GM21786 (cell line): Measurements from ENCODE around the gene FBXO31.

Source experiments
- ATAC-seq: cut with Tn5 transposase; IDR thresholded peaks from one replicate; pipeline ENCODE4 v1.9.1; 2021; ENCODE audit not compliant: unreplicated experiment

The FBXO31 gene

DNA sequence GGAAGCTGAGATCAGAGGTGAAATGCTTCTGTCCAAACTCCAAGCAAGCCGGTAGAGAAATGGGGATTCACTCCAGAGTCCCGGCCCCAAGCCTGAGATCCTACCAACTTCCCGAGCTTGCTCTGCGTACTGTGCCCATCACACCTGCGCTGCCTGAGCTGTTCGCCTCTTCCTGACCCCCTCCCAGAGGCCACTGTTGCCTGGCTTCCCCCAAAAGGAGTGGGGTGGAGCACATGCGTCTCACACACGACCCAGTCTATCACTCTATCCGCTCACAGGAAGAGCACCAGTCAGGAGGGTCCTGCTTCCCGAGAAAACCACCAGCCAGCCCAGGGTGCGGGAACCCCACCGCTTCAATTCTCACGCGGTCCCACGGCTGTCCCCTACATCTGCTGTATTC lies 52.9 kb downstream of the FBXO31 start:
- no peak for ATAC-seq

DNA sequence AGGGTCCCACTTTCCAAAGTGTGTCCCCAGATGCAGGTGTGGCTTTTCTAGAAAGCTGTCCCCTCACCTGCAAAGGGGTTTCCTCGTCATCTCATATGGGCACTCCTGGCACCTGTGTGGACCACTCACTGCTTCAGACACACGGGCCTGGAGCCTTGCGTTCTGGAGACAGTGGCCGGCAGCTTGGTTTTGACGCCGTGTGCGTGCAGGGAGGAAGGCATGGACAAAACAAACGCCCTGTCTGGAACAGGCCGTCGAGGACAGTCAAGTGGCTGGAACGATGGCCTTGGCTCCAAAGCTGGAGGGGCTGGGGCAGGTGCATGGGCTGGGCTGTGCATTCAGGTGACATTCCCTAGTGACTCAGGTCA lies 53.3 kb downstream of the FBXO31 start:
- no peak for ATAC-seq

DNA sequence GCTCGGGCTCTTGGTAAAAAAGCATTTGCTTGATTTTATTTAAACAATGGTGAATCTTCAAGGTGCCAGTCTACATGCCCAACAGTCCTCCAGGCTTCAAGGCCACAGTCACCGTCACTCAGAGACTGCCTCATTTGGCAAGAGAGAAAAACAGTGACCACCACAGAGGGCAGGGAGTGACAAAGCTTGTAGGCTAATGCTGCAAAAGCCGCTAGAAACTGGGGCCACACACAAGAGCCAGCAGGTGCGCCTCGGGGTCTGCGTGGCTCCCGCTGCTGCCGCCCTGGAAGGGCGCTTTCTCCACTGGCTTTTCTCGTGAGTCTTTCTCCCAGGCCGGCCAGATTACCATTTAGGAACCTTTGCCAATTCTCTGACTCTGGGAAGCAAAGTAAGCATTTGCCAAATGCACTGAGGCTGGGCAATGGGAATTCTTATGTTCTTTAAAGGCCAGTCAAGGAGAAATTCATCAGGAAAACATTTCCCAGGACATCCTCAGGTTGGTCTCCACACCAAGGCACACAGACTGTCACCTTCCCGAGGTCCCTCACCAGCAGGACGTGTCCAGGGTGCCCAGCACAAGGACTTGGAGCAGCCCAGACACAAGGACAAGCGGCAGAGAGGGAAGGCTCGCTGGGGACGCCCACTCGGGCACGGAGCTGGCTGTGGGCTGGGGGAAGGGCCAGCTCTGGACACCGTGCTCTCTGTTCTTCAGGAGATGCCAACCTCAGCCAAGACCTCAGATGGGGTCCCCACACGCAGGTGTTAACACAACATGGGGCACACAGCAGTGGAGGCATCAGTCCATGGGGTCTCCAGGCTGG lies 53.9 kb downstream of the FBXO31 start:
- no peak for ATAC-seq

DNA sequence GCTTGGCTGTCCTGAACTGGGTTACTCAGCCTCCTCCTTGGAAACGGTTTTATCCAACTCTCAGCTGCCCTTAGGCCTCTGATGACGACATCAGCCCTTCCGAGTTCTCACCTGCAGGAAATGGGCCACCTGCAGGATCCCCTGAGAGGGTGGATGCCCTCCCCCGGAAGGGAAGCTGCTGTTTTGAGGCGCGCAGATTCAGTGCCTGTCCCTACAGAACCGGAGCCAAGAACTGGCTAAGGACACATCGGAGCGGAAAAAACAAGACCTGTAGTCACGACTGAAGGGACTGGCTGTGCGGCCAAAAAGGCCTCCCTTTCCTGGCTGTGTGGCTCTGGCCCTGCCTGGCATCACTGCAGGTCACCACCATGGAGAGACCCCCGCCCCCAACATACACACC lies 54.7 kb downstream of the FBXO31 start:
- no peak for ATAC-seq

DNA sequence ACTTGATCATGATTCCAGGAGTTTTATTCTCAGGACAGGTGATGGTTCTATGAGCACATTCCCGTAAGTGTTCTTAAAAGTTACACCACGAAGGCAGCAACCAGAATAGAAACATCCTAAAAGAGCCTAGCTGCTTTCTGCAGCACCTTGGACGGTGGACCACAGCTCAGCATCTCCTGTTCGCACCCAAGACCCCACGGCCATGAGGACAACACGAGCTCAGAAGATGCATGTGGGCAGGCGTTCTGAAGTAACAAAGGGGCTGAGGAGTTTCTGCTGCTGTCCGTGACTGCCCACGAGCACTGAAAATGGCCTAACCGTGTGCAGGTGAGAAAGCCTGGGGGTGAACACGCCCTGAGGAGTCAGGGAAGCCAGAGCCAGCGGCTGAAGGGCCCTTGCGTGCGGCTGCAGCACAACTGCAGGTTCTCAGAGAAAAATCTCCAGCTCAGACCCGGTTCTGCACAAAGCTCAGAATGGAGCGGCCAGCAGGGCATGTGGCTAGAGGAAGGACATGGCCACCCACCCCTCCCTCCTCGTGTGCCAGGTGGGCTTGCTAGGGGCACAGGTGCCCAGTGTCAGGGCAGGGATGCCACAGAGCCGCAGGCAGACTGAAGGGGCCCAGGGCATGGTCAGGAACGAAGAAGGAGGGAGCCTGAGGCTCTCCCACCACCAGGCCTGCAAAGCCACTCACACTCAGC lies 55.6 kb downstream of the FBXO31 start:
- no peak for ATAC-seq

DNA sequence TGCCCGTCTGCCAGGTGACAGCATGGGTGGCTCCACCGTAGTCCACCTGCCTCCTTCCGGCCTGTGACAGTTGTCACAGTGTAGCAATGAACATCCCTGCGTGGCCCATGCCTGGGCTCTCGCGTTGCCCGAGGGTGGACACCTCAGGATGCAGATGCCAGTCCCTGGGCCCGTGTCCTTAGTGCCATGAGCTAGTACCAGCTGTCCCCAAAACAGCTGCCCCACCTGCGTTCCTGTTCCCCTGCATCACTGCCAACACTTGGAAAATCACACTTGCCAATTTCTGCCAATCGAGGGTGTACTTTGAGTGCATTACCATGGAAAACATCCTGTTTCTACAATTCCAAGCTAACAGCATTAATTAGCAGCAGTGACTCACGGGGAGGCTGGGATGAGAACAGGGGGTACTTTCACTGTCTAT lies 57.4 kb downstream of the FBXO31 start:
- ATAC-seq = no peak

DNA sequence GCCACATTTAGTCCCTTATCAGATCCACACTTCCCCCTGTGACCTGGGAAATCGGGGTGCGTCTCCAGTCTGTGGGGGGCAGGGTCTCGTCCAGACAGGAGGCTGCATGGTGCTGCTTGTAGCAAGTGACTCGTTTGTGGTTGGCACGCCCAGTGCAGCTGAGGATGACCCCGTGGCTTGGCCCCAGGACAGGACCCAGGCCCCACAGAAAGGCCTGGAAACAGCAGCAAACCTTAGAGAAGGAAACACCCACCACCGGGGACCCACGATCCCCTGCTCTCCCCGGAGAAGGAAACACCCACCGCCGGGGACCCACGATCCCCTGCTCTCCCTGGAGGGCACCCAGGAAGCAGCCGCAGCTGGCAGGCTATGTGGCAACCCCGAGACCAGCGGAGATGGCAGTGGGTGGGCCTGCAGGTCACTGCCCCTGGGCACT lies 58.1 kb downstream of the FBXO31 start:
- no peak for ATAC-seq

DNA sequence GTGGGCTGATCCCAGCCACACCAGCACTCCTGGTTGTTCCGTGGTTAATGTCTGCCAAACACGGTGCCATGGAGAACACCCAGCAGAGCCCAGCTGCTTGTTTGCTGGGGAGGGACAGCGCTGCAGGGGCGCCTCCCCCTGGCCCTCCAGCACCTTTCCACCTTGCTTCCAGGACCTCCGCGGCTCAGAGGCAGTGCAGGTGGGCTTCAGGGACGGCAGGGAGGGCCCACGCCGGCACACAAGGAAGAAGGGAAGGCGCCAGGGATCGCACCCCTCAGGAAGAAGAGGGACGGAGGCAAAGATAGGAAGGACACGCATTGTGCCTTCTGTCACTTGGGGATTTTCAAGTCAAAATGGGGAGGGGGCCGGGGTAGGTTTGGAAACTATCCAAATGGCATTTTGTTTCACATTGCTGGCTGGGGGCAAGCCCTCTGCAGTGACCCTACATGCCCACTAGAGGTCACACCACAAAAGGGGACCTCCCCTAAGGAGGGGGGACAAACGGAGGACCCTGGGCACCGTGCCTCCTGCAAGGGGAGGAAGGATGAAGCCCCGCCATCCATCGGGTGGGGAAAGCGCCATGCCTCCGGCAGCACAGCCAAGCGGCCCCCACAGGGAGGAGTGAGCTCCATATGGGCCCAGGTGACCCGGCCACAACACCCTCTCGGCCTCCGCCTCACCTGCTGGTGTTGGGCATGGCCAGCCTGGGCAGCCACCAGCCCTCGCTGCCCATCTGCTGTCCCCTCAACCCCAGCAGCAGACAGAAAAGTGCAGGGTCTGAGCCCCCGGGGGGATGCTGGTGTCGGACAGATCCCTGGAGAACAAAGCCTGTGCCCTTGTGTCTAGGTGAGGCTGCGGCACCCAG lies 58.9 kb downstream of the FBXO31 start:
- no peak for ATAC-seq

DNA sequence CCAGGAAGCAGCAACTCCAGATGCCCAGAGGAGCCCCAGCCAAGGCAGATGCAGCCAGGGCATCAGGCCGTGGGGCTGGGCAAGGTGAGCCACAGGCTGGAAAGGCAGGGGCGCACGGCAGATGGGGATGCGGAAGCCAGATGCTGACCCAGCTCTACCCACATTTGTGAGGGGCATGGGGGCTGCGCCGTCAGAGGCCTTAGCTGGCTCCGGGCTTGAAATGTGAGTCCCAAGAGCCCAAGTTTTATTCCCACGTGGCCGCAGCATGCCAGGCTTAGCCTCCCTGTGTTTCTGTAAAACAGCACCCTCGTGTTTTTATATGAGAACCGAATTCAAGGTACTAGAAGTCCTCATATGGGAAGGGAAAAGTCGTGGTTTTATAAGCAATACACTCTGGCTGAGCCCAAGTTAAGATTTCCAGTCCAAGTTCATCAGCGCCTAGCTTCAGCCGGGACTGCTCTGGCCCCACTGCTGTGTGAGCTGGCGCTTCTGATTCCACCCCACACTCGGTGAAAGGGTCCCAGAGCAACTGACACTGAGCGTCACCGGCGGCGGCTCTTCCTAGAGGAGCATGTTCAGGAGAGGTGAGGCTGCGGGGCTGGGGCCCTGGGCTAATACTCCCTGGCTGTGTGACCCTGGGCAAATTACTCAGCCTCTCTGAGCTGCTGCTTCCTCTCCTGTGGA lies 59.7 kb downstream of the FBXO31 start:
- ATAC-seq = no peak

DNA sequence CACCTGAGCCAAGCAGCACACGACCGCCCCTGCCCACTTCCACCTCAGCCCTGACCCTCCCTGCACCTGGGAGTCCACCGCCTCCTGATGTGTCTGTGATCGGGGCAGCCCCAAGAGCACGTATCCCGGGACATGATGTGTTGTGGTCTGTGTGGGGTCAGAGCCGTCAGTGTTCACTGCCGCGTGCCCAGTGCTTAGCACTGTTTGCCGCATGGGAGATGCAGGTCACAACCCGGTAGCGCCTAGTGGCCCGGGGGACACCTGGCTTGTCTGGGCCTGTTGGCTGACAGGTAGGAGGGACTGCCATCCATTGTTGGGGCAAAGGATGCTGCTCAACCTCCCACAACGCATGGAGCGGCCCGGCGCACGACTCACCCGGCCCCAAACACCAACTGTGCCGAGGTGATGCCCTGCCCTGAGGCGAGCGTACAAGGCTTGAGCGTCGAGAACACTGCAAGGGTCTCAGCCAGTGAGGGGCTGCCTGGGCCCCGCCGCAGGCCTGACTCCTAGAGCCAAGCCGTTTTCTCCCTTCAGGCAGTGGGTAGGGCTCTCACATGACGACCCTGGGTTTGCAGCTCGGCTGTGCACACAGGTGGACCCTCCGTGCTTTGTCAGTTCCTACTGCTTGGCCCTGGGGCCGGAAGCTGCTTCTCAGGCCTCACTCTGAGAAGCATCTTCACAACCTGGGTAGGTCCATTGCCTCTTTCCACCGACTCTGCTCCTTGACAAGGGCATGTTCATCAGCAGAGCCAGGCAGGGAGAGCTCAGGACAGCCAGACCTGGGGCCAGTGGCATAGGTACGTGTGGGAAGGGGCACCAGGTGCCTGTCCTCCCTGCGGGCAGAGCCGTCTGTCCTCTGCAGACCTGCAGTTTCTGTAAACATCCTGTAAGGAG lies 60.5 kb downstream of the FBXO31 start:
- no peak for ATAC-seq

DNA sequence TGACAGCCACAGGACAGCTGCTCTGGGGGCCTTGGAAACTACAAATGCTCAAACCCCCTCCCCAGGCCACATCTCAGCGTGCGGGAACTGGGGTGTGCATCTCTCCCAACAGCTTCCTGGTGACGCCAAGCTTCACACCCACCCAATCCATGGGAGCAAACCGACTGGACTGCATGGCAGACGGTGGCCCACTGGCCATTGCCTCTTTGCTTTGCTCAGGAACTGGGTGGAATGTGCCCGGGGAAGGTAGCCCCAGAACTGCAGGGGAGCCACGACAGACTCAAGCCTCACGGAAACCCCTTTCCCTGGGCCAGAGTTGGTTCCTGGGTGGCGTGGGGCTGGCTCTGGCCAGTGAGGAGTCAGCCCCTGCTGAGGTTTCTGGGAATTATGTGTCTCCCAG lies 61.2 kb downstream of the FBXO31 start:
- ATAC-seq = no peak

DNA sequence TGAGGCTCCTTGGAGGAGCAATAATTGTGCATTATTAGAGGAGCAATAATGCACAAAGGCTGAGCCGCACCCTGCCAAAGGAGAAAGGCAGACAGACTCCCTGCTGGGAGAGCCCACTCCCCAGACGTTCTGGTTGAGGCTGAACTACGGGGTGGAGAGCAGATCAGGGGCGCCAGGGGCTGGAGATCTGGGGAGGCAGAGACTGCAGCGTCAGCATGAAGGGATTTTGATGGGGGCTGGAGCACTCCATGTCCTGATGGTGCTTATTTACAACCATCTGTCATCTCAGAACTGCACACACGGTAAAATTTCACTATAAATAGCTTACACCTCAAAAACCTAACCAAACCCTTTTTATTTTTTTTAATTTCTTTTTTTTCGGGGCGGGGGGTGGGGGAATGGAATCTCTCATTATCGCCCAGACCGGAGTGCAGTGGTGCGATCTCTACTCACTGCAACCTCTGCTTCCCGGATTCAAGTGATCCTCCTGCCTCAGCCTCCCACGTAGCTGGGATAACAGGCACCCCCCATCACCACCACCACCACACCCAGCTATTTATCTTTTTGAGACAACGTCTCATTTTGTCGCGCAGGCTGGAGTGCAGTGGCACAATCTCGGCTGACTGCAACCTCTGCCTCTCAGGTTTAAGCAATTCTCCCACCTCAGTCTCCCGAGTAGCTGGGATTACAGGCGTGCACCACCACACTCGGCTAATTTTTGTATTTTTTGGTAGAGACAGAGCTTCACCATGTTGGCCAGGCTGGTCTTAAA lies 62.1 kb downstream of the FBXO31 start:
- no peak for ATAC-seq

DNA sequence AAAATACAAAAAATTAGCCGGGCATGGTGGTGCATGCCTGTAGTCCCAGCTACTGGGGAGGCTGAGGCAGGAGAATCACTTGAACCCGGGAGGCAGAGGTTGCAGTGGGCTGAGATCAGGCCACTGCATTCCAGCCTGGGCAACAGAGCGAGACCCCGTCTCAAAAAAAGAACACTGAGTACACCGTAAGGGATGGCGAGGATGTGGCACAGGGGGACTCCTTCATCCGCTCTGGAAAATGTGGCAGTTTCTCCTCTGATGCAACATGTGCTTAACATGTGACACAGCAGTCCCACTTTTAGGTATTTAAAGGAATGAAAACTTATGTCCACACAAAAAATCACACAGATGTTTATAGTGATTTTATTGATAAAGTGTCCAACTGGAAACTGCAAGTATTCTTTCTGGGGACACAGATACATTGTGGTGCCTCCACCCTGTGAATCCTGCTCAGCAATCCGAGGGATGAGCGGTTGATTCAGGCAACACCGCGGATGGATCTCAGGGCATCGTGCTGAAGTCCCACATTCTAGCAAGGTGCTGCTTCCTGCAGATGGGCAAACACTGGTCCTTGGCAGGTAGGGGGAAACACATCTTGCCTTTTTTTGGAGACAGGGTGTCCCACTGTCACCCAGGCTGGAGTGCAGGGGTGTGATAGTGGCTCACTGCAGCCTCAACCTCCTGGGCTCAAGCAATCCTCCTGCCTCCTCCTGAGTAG lies 62.9 kb downstream of the FBXO31 start:
- no peak for ATAC-seq

DNA sequence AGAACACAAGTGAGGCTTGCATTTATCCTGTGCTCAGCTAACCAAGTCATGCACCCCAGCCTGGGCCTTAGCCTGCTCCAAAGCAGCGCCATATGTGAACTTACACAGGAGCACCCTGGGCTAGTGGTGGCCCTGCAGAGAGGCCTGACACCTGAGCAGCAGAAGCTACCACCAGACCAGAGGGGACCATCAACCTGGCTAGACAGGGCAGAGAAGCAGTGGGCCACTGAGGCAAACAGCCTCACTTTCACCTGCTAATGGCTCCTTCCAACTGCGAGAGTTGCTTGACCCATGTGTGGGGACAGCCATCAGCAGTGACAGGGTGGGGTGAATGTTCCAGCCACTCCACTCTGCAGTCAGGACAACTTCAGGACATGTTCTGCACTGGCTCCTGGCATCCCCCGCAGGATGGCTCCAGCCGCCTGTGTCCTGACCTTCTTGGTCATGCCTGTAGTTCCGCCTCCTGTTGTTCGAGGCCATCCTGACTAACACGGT lies 63.5 kb downstream of the FBXO31 start:
- no peak for ATAC-seq

DNA sequence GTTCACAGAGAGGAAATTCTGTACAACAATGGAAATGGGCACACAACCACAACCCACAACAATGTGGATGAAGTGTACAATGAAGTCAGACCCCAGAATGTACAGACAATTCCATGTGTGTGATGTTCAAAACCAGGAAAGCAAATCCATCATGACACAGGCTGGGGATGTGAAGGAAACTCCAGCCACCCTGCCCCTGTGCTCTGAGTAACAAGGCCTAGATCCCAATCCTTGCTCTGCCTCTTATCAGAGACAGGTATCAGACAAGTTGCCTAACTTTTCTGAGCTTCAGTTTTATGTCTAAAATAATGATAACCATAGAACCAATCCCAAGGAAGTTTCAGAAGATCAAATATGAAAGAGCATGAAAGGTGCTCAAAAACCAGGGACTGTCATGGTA lies 64.6 kb downstream of the FBXO31 start:
- ATAC-seq = no peak

DNA sequence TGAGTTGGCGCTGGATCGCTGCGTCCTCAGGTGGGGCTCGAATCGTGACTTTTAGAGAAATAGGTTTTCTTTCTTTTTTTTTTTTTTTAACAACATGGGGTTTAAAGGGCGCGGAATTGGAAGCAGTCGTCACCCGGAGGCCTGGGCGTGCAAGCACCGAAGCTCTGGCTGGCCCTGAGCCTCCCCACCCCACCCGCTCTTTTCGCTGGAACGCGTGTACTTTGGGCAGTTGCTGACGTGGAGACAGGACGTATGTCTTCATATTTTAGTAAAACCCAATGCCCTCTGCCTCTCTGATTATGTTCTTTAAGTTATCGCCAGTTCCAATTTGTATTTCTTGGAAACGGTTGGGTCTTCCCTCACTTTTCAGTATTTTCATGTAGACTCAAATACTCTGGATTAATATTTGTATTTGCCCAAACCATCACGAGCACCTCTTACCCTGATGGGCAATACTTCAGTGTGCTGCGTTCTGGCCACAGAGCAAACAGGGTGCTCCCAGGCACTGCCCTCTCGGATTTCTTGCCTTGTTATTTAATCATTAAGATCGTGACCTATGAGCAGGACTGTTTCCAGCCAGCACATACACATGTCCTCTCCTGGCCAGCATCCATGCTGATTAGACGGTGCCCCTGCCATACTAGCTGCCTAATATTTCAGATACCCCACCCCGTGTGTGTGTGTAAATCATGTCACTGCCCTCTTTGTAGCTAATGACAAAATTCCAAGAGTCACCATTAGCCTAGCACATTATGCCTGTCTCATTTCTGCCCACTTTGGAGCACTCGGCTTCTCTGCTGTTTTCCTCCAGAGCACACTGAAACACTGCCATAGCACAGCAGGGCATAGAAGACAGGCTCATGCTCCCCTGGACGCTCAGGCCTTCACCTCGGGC lies 65.6 kb downstream of the FBXO31 start:
- ATAC-seq = peak; percentile 9

DNA sequence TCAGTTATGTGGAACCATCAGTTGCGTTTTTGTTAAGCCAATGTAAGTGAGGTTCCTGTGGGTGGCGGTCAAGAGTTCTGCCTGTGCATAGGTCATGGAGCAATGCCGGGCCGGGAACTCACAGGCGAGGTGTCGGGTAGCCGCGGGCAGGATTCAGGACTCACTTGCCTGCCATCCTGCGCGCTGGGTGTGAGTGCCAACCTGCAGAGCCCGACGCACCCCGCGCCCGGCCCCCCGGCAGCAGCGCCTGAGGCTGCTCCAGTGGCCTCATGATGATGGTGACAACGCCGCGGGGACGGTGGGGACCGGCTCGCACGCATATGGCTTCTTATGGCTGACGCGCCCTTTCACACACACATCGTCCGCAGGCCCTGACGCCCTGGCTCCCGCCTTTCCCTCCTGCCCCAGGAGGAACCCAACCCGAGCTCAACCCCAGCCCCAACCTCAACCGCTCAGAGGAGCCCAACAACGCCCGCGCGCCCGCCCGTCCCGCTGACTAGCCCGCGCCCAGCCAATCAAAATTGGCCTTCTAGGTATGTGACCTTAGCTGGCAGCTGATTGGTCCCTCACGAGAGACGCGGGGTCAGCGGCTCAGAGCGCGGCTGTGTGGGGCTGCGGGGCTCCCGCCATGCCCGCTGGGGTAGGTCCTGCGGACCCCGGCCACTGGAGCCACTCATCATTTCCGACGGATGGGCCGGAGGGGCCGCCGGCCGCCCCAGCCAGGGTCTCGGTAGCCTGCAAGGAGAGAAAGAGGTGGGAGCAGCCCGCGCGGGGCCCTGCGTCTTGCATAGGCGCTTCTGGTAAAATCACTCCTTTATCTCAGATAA lies 66.4 kb downstream of the FBXO31 start, which contains the start of gene C16orf95:
Gene C16orf95 (minus strand): TSS at position 470 of the 827 bp plus-strand sequence. CDS start 150 bp downstream, at position 320.
- peak; percentile 92 for ATAC-seq
